ENCODE data around the gene ELMO1. TPM values are rescaled to one million over a fixed set of nuclear protein-coding genes. Genes with fewer than 3 reads are reported as not detected.

The ELMO1 gene
- total RNA-seq, 1 experiment from 2014 or later: 7.8 TPM

- H2BK120ac ChIP-seq (ENCODE audit: low read depth, low read length, poor library complexity, severe bottlenecking): no peak overlapping the region
- H3K56ac ChIP-seq (ENCODE audit: insufficient read length, low read depth, low read length): no peak overlapping the region
- H3K27ac ChIP-seq (ENCODE audit: insufficient read length, low read depth, low read length): no peak overlapping the region
- H3K18ac ChIP-seq (ENCODE audit: insufficient read length, low read depth, low read length): no peak overlapping the region
- no peaks in the 10 kb centered on the region for H3K9me3 ChIP-seq (ENCODE audit: control insufficient read depth, low read depth, low read length)
- no peaks in the 10 kb centered on the region for H3K4me1 ChIP-seq (ENCODE audit: insufficient read depth, low read length)
- H3K4me1 Mint-ChIP-seq: peaks cover 3 to 6% of the 10 kb centered on the region in 2 experiments; a peak in 1 of 4 replicates
- H4K20me1 ChIP-seq (ENCODE audit: control insufficient read depth, insufficient read depth, insufficient read length): no peaks in the 10 kb centered on the region
- no peak overlapping the region for H3K9ac ChIP-seq (ENCODE audit: extremely low read depth, insufficient read length, low read length)
- H3K36me3 Mint-ChIP-seq (ENCODE audit: insufficient read depth in 1 of 3, low read depth in 3 of 3): peaks cover 5 to 14% (median 9%) of the 10 kb centered on the region in 3 experiments
- DNase-seq: no peak
- H2AFZ ChIP-seq (ENCODE audit: low read length): no peak overlapping the region
- no peaks in the 10 kb centered on the region for H3K27me3 ChIP-seq (ENCODE audit: insufficient read depth, low read length)
- no peak overlapping the region for H3K23ac ChIP-seq (ENCODE audit: insufficient read length, low read depth, low read length)
- no peak overlapping the region for H2AK5ac ChIP-seq (ENCODE audit: insufficient read length, low read length)
- no peak overlapping the region for H3K4ac ChIP-seq (ENCODE audit: low read depth, low read length)
- H3K9me3 Mint-ChIP-seq: peaks cover 11 to 12% of the 10 kb centered on the region in 2 experiments
- H2BK12ac ChIP-seq (ENCODE audit: insufficient read length, low read depth, low read length): no peak overlapping the region
- no peak overlapping the region for H2BK15ac ChIP-seq (ENCODE audit: low read depth, low read length)
- H4K5ac ChIP-seq (ENCODE audit: insufficient read length, low read depth, low read length): no peak overlapping the region
- H2BK5ac ChIP-seq (ENCODE audit: insufficient read length, low read length): no peak overlapping the region
- no peaks in the 10 kb centered on the region for H3K23me2 ChIP-seq (ENCODE audit: insufficient read length, low read depth, low read length, poor library complexity, severe bottlenecking)
- H3K4me2 ChIP-seq (ENCODE audit: insufficient read depth, insufficient read length, low read length): no peak overlapping the region
- H3K14ac ChIP-seq (ENCODE audit: insufficient read depth, low read length): no peak overlapping the region
- H3K27me3 Mint-ChIP-seq (ENCODE audit: low read depth): 0 out of 2 replicates have a peak, but pooled peaks cover 1% of the 10 kb centered on the region
- no peak overlapping the region for H3K4me3 Mint-ChIP-seq
- no peak overlapping the region for H4K91ac ChIP-seq (ENCODE audit: insufficient read length, low read depth, low read length)
- H3T11ph ChIP-seq (ENCODE audit: low read length): no peak overlapping the region
- H3K27ac Mint-ChIP-seq: no peak overlapping the region
- no peaks in the 10 kb centered on the region for H3K79me2 ChIP-seq (ENCODE audit: insufficient read depth, low read length)
- no peak overlapping the region for H4K8ac ChIP-seq (replicated peaks; ENCODE audit: insufficient read length, low read depth, low read length)
- TF ChIP-seq, protein P1, sequence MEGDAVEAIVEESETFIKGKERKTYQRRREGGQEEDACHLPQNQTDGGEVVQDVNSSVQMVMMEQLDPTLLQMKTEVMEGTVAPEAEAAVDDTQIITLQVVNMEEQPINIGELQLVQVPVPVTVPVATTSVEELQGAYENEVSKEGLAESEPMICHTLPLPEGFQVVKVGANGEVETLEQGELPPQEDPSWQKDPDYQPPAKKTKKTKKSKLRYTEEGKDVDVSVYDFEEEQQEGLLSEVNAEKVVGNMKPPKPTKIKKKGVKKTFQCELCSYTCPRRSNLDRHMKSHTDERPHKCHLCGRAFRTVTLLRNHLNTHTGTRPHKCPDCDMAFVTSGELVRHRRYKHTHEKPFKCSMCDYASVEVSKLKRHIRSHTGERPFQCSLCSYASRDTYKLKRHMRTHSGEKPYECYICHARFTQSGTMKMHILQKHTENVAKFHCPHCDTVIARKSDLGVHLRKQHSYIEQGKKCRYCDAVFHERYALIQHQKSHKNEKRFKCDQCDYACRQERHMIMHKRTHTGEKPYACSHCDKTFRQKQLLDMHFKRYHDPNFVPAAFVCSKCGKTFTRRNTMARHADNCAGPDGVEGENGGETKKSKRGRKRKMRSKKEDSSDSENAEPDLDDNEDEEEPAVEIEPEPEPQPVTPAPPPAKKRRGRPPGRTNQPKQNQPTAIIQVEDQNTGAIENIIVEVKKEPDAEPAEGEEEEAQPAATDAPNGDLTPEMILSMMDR (conservative IDR thresholded peaks at IDR 0.05): no peak
- WGBS (ENCODE audit: extremely low coverage, insufficient read length, low lambda C conversion rate): no CpG with 5 or more reads among the region's 4 CpGs
- no peaks in the 10 kb centered on the region for H3K79me1 ChIP-seq (ENCODE audit: insufficient read depth, low read depth, low read length, poor library complexity, severe bottlenecking)
- H2BK20ac ChIP-seq (ENCODE audit: low read depth, low read length, poor library complexity, severe bottlenecking): no peak overlapping the region
Observed at GRCh38 chr7:36847946-36848345, 600.7 kb downstream of the ELMO1 start.
